Measurements from ENCODE around the gene KIF26B.

KIF26B gene

DNA sequence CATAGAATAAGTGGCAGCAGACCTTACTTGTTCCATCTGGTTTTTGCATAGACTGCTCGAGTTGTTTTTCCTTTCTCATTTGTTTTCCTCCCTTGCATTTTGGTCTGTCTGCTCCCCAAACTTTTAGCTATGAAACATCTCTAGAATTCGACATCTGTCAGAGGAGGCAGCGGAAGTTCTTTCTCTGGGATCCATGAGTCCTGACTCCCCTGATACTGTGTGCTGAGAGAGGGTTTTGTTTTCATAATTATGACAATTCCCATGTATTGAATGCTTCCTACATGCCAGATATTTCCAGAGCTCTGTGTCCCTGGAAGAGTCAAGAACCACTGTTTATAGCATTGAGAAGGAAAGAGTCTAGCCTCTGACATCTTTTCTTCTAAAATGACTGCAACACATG is 172.6 kb downstream of the KIF26B start:
- Histone ChIP-seq H3K4me1 (ENCODE audit: low read length) (no peaks in the 10 kb centered on the region), H3K27ac (ENCODE audit: low read length) (no peak overlapping the region), H3K4me2 (ENCODE audit: low read length) (no peak overlapping the region), H3K36me3 (replicated peaks; ENCODE audit: low read depth, low read length) (no peaks in the 10 kb centered on the region), H3K4me3 (ENCODE audit: low read length) (no peak overlapping the region), H3K9me3 (ENCODE audit: insufficient read depth, low read length) (no peaks in the 10 kb centered on the region), H3K9ac (ENCODE audit: low read length) (no peak overlapping the region), H4K20me1 (ENCODE audit: insufficient read depth, low read length) (no peaks in the 10 kb centered on the region), H3K27me3 (ENCODE audit: low read depth, low read length) (peaks cover 20% of the 10 kb centered on the region), H3K79me2 (ENCODE audit: low read length) (no peaks in the 10 kb centered on the region), H2AFZ (ENCODE audit: low read depth, low read length) (no peak overlapping the region)
- no peak for TF ChIP-seq EZH2phosphoT487 (IDR thresholded peaks at IDR 0.05; ENCODE audit: low read depth)
- TF ChIP-seq, protein P1, sequence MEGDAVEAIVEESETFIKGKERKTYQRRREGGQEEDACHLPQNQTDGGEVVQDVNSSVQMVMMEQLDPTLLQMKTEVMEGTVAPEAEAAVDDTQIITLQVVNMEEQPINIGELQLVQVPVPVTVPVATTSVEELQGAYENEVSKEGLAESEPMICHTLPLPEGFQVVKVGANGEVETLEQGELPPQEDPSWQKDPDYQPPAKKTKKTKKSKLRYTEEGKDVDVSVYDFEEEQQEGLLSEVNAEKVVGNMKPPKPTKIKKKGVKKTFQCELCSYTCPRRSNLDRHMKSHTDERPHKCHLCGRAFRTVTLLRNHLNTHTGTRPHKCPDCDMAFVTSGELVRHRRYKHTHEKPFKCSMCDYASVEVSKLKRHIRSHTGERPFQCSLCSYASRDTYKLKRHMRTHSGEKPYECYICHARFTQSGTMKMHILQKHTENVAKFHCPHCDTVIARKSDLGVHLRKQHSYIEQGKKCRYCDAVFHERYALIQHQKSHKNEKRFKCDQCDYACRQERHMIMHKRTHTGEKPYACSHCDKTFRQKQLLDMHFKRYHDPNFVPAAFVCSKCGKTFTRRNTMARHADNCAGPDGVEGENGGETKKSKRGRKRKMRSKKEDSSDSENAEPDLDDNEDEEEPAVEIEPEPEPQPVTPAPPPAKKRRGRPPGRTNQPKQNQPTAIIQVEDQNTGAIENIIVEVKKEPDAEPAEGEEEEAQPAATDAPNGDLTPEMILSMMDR (IDR thresholded peaks at IDR 0.05; ENCODE audit: low read depth, low read length): no peak

GRCh38 chr1:245327842-245328241 is 173.1 kb downstream of the KIF26B start:
- TF ChIP-seq, protein P1 (IDR thresholded peaks at IDR 0.05; ENCODE audit: low read depth, low read length): no peak
- TF ChIP-seq EZH2phosphoT487 (IDR thresholded peaks at IDR 0.05; ENCODE audit: low read depth): no peak
- no peak overlapping the region for H3K27ac ChIP-seq (ENCODE audit: low read length)
- no peak overlapping the region for H3K4me3 ChIP-seq (ENCODE audit: low read length)
- H3K27me3 ChIP-seq (ENCODE audit: low read depth, low read length): peaks cover 20% of the 10 kb centered on the region
- no peaks in the 10 kb centered on the region for H4K20me1 ChIP-seq (ENCODE audit: insufficient read depth, low read length)
- no peaks in the 10 kb centered on the region for H3K36me3 ChIP-seq (replicated peaks; ENCODE audit: low read depth, low read length)
- no peaks in the 10 kb centered on the region for H3K9me3 ChIP-seq (ENCODE audit: insufficient read depth, low read length)
- H3K79me2 ChIP-seq (ENCODE audit: low read length): no peaks in the 10 kb centered on the region
- H3K4me1 ChIP-seq (ENCODE audit: low read length): no peaks in the 10 kb centered on the region
- no peak overlapping the region for H3K9ac ChIP-seq (ENCODE audit: low read length)
- H3K4me2 ChIP-seq (ENCODE audit: low read length): no peak overlapping the region
- H2AFZ ChIP-seq (ENCODE audit: low read depth, low read length): no peak overlapping the region

DNA sequence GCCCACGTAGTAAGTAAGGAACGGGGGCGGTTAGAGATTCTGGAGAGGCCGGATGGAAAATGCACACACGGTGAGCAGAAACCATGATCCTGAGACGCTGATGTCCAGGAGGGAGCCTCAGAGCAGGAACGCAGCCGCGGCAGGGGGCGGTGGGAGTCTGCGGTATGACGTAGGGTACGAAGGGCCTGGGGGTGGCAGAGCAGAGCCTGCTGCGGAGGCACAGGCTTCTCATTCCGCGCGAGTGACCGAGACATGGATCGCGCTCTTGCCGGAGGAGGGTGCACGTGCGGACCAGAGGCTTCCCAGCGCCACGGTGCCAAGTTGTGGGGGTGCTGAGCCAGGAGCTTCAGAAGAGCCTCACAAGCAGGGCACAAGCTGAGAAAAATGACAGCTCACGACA is 176.2 kb downstream of the KIF26B start:
- H3K27me3 ChIP-seq (ENCODE audit: low read depth, low read length): peaks cover 14% of the 10 kb centered on the region
- H3K4me1 ChIP-seq (ENCODE audit: low read length): no peaks in the 10 kb centered on the region
- H3K9me3 ChIP-seq (ENCODE audit: insufficient read depth, low read length): no peaks in the 10 kb centered on the region
- no peak overlapping the region for H3K4me2 ChIP-seq (ENCODE audit: low read length)
- H4K20me1 ChIP-seq (ENCODE audit: insufficient read depth, low read length): no peaks in the 10 kb centered on the region
- H3K27ac ChIP-seq (ENCODE audit: low read length): no peak overlapping the region
- no peak overlapping the region for H3K4me3 ChIP-seq (ENCODE audit: low read length)
- no peak overlapping the region for H2AFZ ChIP-seq (ENCODE audit: low read depth, low read length)
- no peaks in the 10 kb centered on the region for H3K36me3 ChIP-seq (replicated peaks; ENCODE audit: low read depth, low read length)
- no peaks in the 10 kb centered on the region for H3K79me2 ChIP-seq (ENCODE audit: low read length)
- TF ChIP-seq, protein P1 (IDR thresholded peaks at IDR 0.05; ENCODE audit: low read depth, low read length): no peak
- H3K9ac ChIP-seq (ENCODE audit: low read length): no peak overlapping the region

- no peak for TF ChIP-seq EZH2phosphoT487 (IDR thresholded peaks at IDR 0.05; ENCODE audit: low read depth)
- TF ChIP-seq, protein P1 (IDR thresholded peaks at IDR 0.05; ENCODE audit: low read depth, low read length): no peak
- Histone ChIP-seq H3K4me2 (ENCODE audit: low read length) (no peak overlapping the region), H4K20me1 (ENCODE audit: insufficient read depth, low read length) (no peaks in the 10 kb centered on the region), H3K27ac (ENCODE audit: low read length) (no peak overlapping the region), H3K9me3 (ENCODE audit: insufficient read depth, low read length) (no peaks in the 10 kb centered on the region), H3K4me3 (ENCODE audit: low read length) (no peak overlapping the region), H3K9ac (ENCODE audit: low read length) (no peak overlapping the region), H3K79me2 (ENCODE audit: low read length) (no peaks in the 10 kb centered on the region), H3K4me1 (ENCODE audit: low read length) (no peaks in the 10 kb centered on the region), H3K36me3 (replicated peaks; ENCODE audit: low read depth, low read length) (no peaks in the 10 kb centered on the region), H3K27me3 (ENCODE audit: low read depth, low read length) (peaks cover 7% of the 10 kb centered on the region; the same call in 1 of the 2 replicates), H2AFZ (ENCODE audit: low read depth, low read length) (no peak overlapping the region)
Measured at GRCh38 chr1:245332085-245332484, 177.3 kb downstream of the KIF26B start.

Measured in OCI-LY3 (cell line).